ENCODE data around the gene DUOXA2. TPM values are rescaled to one million over a fixed set of nuclear protein-coding genes. Genes with fewer than 3 reads are reported as not detected.

The DUOXA2 gene
- total RNA-seq, 1 experiment from 2014 or later, result not detected

- peak; percentile 87 for DNase-seq
- Mint-ChIP-seq H3K27ac (ENCODE audit: unreplicated experiment) (no peak overlapping the region), H3K27me3 (ENCODE audit: unreplicated experiment) (no peaks in the 10 kb centered on the region), H3K4me1 (ENCODE audit: low read depth, unreplicated experiment) (peaks cover 13% of the 10 kb centered on the region), H3K36me3 (ENCODE audit: insufficient read depth, unreplicated experiment) (peaks cover 5% of the 10 kb centered on the region), H3K9me3 (ENCODE audit: low read depth, unreplicated experiment) (no peaks in the 10 kb centered on the region), H3K4me3 (ENCODE audit: low read depth, unreplicated experiment) (peak overlapping the region; percentile 36)
- intact Hi-C loops (cut with micrococcal nuclease; ENCODE audit: unreplicated experiment), result no loop called here
- no TSS peak for BruUV-seq (replicated peaks)
- CTCF ChIA-PET, result interaction anchor here (0.7 kb wide), 1 partner anchor 100 kb away, joined by 3 read pairs; no protein-coding TSS in a partner anchor
- TF ChIP-seq CTCF (IDR thresholded peaks at IDR 0.05; ENCODE audit: unreplicated experiment), result peak; percentile 18
These were observed 52.9 kb downstream of the DUOXA2 start for GRCh38 chr15:45166834-45167630.

- Mint-ChIP-seq H3K9me3 (ENCODE audit: low read depth, unreplicated experiment) (no peaks in the 10 kb centered on the region), H3K27ac (ENCODE audit: unreplicated experiment) (no peak overlapping the region), H3K27me3 (ENCODE audit: unreplicated experiment) (no peaks in the 10 kb centered on the region), H3K4me1 (ENCODE audit: low read depth, unreplicated experiment) (peaks cover 7% of the 10 kb centered on the region), H3K36me3 (ENCODE audit: insufficient read depth, unreplicated experiment) (peaks cover 5% of the 10 kb centered on the region), H3K4me3 (ENCODE audit: low read depth, unreplicated experiment) (peak overlapping the region; percentile 36)
- no peak for DNase-seq
- CTCF ChIA-PET, result interaction anchor here (0.7 kb wide), 1 partner anchor 99 kb away, joined by 3 read pairs; no protein-coding TSS in a partner anchor
- TF ChIP-seq CTCF (IDR thresholded peaks at IDR 0.05; ENCODE audit: unreplicated experiment), result no peak
- intact Hi-C loops (cut with micrococcal nuclease; ENCODE audit: unreplicated experiment), result no loop called here
- no TSS peak for BruUV-seq (replicated peaks)
These were observed 53.6 kb downstream of the DUOXA2 start for GRCh38 chr15:45167631-45168205.

Other genes starting within 250 kb of the DUOXA2 start
- gene TERB2, start 157.6 kb upstream of the DUOXA2 start, total RNA-seq (2022), result not detected in 2 replicates
- gene SORD, start 91.1 kb upstream of the DUOXA2 start, total RNA-seq (2022), result 39.1 and 42.1 TPM in 2 replicates
- gene DUOX2, start 154 bp upstream of the DUOXA2 start, total RNA-seq (2022), result 0.21 and 1.2 TPM in 2 replicates
- not detected in 2 replicates for gene DUOXA1, start 15.6 kb downstream of the DUOXA2 start, total RNA-seq (2022)
- gene DUOX1, start 15.7 kb downstream of the DUOXA2 start, total RNA-seq (2022), result 1.2 and 1.4 TPM in 2 replicates
- gene SHF, start 73.6 kb downstream of the DUOXA2 start, total RNA-seq (2022), result 6.0 and 7.3 TPM in 2 replicates
- gene SLC28A2, start 137.9 kb downstream of the DUOXA2 start, total RNA-seq (2022), result not detected in 2 replicates